ENCODE results near the gene OR5K1.

Gene OR5K1

DNA sequence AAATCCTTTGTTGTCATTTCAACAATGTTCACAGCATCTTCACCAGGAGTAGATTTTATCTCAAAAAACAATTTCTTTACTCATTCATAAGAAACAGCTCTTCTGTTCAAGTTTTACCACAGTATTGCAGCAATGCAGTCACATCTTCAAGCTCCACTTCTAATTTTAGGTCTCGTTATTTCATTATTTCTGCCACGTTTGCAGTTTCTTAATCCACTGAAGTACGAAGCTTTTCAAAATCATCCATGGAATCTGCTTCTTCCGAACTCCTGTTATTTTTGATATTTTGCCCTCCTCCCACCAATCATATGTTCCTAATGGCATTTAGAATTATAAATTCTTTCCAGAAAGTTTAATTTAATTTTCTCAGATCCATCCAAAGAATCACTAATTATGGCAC, 12.6 kb upstream of the OR5K1 start:
- TF ChIP-seq, protein P1, sequence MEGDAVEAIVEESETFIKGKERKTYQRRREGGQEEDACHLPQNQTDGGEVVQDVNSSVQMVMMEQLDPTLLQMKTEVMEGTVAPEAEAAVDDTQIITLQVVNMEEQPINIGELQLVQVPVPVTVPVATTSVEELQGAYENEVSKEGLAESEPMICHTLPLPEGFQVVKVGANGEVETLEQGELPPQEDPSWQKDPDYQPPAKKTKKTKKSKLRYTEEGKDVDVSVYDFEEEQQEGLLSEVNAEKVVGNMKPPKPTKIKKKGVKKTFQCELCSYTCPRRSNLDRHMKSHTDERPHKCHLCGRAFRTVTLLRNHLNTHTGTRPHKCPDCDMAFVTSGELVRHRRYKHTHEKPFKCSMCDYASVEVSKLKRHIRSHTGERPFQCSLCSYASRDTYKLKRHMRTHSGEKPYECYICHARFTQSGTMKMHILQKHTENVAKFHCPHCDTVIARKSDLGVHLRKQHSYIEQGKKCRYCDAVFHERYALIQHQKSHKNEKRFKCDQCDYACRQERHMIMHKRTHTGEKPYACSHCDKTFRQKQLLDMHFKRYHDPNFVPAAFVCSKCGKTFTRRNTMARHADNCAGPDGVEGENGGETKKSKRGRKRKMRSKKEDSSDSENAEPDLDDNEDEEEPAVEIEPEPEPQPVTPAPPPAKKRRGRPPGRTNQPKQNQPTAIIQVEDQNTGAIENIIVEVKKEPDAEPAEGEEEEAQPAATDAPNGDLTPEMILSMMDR (IDR thresholded peaks at IDR 0.05; ENCODE audit: low read depth, low read length), result no peak
- H3K4me3 ChIP-seq (ENCODE audit: low read depth, low read length), result no peak overlapping the region

DNA sequence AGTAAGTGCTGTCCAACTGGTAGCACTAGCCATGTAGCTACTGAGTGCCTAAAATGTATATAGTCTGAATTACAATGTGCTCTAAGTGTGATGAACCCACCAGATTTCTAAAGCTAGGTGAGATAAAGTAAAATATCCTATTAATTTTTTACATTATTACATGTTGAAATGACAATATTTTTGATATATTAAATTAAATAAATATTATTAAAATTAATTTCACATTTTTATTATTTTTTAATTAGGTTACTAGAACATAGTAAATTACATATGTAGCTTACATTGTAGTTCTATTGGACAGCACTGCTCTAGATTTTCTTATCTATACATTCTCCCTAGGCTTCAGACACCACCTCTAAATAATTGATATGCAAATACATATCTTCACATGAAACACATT, 9.2 kb upstream of the OR5K1 start:
- TF ChIP-seq, protein P1 (IDR thresholded peaks at IDR 0.05; ENCODE audit: low read depth, low read length), result no peak

DNA sequence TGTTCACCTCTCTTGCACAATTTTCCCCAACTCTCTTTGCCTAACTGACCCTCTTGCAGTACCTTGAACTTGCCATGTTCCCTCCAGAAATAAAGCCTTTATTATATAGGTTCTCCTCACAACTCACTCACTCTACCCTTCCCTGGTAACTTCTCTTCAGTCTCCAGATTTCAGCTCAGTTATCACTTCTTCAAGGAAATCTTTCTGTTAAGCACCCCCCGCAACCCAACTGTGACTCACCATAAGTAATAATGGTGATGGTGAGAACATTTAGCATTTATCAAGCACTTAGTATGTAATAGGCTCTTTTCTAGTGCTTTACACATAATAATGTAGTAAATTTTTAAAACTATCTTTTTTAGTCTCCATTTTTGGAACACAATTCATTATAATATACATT, 8.1 kb upstream of the OR5K1 start:
- TF ChIP-seq, protein P1 (IDR thresholded peaks at IDR 0.05; ENCODE audit: low read depth, low read length), result no peak
- H3K4me3 ChIP-seq (ENCODE audit: low read depth, low read length), result no peak overlapping the region

More for the DNA sequence above, 9.2 kb upstream of the OR5K1 start:
- no peak overlapping the region for H3K4me3 ChIP-seq (ENCODE audit: low read depth, low read length)

DNA sequence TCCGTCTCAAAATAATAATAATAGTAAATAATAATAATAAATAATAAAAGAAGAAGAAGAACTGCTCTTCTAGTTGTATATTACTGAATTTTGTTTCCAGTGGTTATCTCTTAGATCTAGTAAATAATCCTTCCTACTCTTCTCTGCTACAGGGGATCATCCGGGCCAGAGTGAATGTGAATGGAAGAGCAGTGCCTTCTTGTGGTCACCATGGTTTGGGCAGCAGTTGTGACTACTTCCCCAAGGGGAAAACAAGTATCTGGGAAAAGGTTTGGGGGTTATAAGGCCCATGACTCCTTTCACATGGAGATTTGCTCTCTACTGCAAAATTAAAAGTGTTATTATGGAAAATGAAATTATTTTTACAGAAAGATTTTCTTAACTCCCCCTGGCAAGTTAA, 5.5 kb upstream of the OR5K1 start:
- TF ChIP-seq, protein P1 (IDR thresholded peaks at IDR 0.05; ENCODE audit: low read depth, low read length), result no peak
- no peak overlapping the region for H3K4me3 ChIP-seq (ENCODE audit: low read depth, low read length)

DNA sequence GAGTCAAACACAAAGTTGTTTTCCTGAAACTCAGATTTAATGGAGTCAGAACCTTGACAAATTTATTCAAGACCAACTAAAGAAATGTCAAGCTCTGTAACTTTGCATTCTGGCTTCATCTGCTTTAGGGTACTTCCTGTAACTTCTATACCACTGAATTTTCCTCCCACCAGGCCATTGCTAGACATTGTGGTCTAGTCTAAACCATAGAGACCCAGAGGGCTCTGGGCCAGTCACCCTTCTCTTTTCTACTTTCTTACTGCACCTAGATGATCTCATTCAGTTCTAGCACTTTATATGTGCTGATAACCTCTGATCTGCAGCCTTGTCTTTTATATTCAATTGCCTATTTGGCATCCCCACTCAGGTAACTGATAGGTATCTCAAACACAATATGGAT, 2.8 kb upstream of the OR5K1 start:
- H3K4me3 ChIP-seq (ENCODE audit: low read depth, low read length), result no peak overlapping the region
- TF ChIP-seq, protein P1 (IDR thresholded peaks at IDR 0.05; ENCODE audit: low read depth, low read length), result no peak

DNA sequence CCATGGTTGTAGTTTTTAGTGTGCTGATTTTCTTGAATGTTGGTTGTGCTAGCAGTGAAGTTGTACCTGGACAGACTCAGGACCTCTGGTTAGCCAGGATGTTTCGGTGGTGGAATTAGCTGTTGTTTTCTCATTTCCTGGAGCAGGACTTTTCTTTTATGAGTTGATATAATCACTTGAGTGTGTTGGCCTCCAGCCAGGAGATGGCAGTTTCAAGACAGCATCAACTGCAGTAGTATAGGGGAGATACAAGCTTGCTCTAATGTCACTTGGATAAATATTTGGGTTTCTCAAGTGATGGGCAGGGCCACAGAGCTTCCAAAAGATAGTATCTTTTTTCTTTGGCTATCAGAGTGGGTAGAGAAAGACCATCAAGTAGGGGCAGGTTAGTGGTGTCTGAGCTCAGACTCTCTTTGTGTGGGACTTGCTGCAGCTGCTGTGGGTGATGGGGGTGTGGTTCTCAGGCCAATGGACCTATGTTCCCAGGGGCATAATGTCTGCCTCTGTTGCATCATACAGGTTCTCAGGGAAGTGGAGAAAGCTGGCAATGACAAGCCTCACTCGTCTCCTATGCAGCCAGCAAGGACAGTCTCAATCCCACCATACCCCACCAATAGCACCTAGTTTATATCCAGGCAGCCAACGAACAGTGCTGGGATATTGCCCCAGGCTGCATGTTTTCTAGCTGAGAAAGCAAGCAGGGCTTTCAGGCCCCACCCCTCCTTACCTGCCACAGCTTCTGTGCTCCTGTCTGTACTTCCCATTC, 19.9 kb downstream of the OR5K1 start:
- no peak overlapping the region for H3K4me3 ChIP-seq (ENCODE audit: low read depth, low read length)
- TF ChIP-seq, protein P1 (IDR thresholded peaks at IDR 0.05; ENCODE audit: low read depth, low read length), result no peak

DNA sequence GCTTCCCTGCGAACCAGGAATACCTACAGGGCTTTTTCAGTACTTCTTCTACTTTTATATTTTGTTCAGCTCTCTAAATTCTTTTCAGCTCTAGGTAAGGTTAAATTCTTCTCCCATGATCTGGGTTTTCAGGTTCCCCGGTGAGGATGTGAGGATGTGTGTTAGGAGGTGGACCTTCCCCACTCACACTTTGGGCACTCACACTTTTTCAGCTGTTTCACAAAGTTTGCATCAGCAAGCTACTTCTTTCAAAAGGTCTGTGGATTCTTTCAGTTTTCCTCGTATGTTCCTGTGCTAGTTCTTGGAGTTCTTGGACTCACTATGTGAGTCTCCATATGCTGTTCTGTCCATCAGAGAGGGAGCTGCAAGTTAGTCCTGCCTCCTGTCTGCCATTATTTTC, 20.6 kb downstream of the OR5K1 start:
- TF ChIP-seq, protein P1 (IDR thresholded peaks at IDR 0.05; ENCODE audit: low read depth, low read length), result no peak
- no peak overlapping the region for H3K4me3 ChIP-seq (ENCODE audit: low read depth, low read length)
